HCT116 (cell line): ENCODE data around the gene ADGRA3.

Source experiments
- EZH2 ChIP-seq: fragments of 200-600 bp; sonication (generic); IDR thresholded peaks from 2 replicates; pipeline ENCODE4 v1.6.1; 2017; ENCODE audit warnings: antibody characterized with exemption, mixed run types
- FOSL1 ChIP-seq: IDR thresholded peaks from 2 replicates; pipeline ENCODE4 v1.6.1; 2012; ENCODE audit warnings: low read depth
- POLR2A ChIP-seq: IDR thresholded peaks from 2 replicates; pipeline ENCODE4 v1.7.0; 2011; ENCODE audit warnings: borderline replicate concordance; ENCODE audit not compliant: insufficient read depth, insufficient read length; ENCODE audit errors: extremely low read depth
- RAD21 ChIP-seq: IDR thresholded peaks from 2 replicates; pipeline ENCODE4 v1.6.1; 2012; ENCODE audit warnings: low read depth, mild to moderate bottlenecking
- TF ChIP-seq, protein P1 (sequence below), 3 experiments: fragments of 200-600 bp in 1 of 3; sonication (generic) in 1 of 3; IDR thresholded peaks in 2 of 3; conservative IDR thresholded peaks in 1 of 3; 2 replicates each; pipeline ENCODE4 v1.5.1; 2012 to 2017; ENCODE audit warnings: low read depth in 2 of 3, low read length in 2 of 3, antibody characterized with exemption in 1 of 3, borderline replicate concordance in 1 of 3, control low read depth in 1 of 3, mild to moderate bottlenecking in 1 of 3, mixed read lengths in 1 of 3, mixed run types in 1 of 3, moderate library complexity in 1 of 3; ENCODE audit not compliant: insufficient read depth in 1 of 3
- TF ChIP-seq, protein P2 (sequence below): IDR thresholded peaks from 2 replicates; pipeline ENCODE4 v1.6.1; 2012

DNA sequence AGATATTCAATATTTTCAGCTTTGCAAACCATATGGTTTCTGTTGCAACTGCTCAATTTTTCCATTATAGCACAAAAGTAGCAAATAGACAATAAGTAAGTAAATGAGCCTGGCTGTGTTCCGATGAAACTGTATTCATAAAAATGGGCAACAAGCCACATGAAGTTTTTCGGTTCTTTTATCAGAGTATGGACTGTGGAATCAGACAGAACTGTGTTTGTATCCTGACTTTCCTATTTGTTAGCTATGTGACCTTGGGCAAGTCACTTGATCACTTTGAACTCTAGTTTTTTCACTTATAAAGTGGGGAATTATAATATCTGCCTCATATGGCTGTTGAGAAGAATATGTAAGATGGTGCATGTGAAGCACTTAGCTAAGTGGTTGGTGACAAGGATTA is 23.4 kb upstream of the ADGRA3 start:
- TF ChIP-seq EZH2: no peak
- TF ChIP-seq, protein P1, sequence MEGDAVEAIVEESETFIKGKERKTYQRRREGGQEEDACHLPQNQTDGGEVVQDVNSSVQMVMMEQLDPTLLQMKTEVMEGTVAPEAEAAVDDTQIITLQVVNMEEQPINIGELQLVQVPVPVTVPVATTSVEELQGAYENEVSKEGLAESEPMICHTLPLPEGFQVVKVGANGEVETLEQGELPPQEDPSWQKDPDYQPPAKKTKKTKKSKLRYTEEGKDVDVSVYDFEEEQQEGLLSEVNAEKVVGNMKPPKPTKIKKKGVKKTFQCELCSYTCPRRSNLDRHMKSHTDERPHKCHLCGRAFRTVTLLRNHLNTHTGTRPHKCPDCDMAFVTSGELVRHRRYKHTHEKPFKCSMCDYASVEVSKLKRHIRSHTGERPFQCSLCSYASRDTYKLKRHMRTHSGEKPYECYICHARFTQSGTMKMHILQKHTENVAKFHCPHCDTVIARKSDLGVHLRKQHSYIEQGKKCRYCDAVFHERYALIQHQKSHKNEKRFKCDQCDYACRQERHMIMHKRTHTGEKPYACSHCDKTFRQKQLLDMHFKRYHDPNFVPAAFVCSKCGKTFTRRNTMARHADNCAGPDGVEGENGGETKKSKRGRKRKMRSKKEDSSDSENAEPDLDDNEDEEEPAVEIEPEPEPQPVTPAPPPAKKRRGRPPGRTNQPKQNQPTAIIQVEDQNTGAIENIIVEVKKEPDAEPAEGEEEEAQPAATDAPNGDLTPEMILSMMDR (IDR thresholded peaks at IDR 0.05 in 2 of 3, conservative IDR thresholded peaks at IDR 0.05 in 1 of 3; ENCODE audit: borderline replicate concordance in 1 of 3, insufficient read depth in 1 of 3, low read depth in 2 of 3, low read length in 2 of 3): no peak
- TF ChIP-seq POLR2A: no peak
- TF ChIP-seq RAD21: no peak
- TF ChIP-seq, protein P2, sequence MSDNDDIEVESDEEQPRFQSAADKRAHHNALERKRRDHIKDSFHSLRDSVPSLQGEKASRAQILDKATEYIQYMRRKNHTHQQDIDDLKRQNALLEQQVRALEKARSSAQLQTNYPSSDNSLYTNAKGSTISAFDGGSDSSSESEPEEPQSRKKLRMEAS: no peak
- no peak for TF ChIP-seq FOSL1
